ENCODE measurements around the gene TBL1X. TPM values are rescaled to one million over a fixed set of nuclear protein-coding genes. Genes with fewer than 3 reads are reported as not detected.
"Not testable (repeated sequence)": the region's sequence is repeated elsewhere in the genome, so short reads cannot be mapped to it uniquely, and the experiment has no call there.

The TBL1X gene
- total RNA-seq, 1 donor from 2014 or later = 30.0 TPM

DNA sequence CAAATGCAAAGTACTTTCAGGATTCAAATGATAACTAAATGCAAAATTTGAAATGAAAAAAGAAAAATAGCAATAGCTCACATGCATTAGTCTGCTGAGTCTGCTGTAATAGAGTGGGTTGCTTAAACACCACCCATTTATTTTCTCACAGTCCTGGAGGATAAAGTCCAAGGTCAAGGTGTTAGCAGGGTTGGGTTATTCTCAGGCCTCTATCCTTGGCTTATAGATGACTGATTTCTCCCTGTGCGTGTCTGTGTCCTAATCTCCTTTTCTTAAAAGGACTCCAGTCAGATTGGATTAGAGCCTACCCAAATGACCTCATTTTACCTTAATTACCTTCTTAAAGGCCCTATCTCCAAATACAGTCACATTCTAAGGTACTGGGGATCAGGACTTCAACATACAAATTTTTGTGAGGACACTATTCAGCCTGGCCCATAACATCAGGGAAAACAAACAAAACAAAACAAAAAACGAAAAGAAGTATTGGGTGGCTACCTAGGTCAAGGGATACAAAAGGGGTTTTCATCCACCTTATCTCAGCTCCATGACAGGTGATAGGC is 6.3 kb upstream of the TBL1X start:
- intact Hi-C loops (cut with micrococcal nuclease) = loop anchor here (5.0 kb wide), 1 partner anchor 291 kb away; no protein-coding TSS in a partner anchor

DNA sequence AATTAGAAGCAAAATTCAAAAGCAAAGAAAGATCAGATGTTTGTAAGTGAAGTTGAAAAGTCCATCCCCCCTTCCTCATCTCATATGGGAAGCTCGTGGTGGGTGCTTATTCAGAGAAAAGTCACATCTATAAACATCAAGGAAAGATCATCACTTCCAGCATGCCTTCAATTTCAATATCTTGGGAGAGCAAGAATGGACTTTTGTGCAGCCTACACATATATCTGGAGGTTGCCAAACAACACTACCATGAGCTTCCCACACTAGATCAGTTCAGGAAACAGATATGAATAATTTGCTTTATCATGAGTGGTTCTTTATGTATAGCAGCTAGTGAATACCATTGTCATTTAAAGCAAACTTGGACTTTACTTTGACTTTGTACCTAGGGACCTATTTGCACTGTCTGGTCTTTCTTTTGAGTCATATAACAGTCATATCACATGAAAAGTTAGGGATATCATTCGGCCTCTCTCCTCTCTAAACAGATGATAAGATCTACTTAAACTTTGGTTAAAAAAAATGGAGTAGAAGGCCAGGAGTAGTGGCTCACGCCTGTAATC is 5.6 kb upstream of the TBL1X start:
- intact Hi-C loops (cut with micrococcal nuclease) = loop anchor here (5.0 kb wide), 1 partner anchor 292 kb away; no protein-coding TSS in a partner anchor

DNA sequence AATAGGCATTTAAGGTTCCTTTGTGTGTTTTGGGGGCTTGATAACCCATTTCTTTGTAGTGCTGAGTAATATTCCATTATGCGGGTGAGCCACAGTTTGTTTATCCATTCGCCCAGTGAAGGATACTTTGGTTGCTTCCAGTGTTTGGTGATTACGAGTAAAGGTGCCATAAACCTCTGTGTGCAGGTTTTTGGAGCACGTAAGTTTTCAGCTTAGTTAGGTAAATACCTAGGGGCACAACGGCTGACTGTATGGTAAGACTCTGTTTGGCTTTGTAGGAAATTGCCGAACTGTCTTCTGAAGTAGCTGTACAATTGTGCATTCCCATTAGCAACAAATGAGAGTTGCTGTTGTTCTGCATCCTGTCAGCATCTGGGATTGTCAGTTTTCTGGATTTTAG is 3.8 kb upstream of the TBL1X start:
- intact Hi-C loops (cut with micrococcal nuclease) = loop anchor here (5.0 kb wide), 2 partner anchors 246 to 644 kb away; no protein-coding TSS in a partner anchor

DNA sequence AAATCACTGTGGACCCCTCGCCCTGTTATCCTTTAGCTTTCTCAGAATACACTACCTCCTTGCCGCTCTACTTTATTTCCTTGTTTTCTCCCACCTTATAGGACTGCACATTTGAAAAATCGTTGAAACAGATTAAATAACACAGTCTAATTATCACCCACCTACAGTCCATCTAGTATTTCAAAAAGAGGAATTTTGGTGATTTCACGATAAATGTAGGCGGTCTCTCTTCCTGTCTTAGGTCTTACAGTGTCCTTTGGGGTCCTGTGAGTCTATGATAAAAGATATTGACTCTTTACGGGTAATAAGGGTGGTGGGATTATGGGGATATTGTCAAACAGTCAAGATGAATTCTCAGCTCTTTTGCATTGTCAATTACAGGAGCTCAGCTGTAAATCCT is 2.4 kb upstream of the TBL1X start:
- intact Hi-C loops (cut with micrococcal nuclease) = loop anchor here (5.0 kb wide), 2 partner anchors 245 to 645 kb away; no protein-coding TSS in a partner anchor

DNA sequence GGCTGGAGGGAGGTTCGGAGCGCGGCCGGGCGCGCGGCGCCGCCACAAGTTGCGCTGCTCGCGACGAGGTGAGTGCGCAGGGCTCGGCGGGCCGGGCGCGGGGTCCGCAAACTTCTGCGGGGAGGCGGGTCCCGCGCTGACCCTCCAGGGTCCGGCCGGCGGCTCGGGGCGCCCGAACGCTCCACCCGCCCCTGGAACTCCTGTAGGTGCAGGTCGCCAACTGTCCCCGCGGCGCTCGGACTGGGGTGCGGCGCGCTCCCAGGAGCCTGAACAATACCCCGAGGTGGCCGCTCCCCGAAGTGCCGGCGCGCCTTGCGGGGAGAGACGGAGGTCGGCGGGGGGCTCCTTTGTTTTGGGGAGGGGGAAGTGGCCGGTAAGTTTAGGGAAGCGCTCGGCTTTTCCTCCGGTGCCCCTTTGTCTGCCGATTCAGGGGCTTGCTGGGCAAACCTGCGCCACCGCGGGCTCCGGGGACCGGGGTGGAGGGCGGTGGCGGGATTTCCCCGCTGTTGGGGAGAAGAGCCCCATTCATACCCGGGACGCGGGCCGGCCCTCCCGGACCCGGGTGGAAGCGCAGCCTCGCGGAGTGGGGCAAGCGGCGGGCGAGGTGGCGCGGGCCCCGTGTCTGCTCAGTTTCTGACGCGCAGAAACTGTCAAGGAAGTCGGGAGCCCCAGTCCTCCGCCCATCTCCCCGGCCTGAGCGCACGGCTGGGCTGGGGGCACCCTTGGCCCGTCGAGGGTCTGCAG is 694 bp downstream of the TBL1X start:
- intact Hi-C loops (cut with micrococcal nuclease) = loop anchor here (1.0 to 2.0 kb wide), 2 partner anchors 51 to 212 kb away; no protein-coding TSS in a partner anchor

DNA sequence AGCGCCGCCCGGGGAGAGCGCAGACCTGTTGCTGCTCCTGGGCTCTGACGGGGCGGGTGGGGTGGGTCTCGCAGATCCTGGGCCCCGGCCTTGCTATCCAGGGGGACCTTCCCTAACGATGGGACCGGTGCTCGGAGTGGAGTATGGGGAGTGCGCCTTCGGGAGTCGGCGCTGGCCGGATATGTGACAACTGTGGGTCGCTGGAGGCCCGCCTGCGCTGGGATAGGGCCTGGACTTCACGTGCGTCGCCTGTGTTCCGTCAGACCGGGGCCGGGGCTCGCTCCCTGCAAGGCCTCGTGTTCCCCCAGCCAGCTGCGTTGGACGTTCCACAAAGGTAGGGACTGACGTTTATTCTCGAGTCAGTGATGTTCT is 1.3 kb downstream of the TBL1X start:
- intact Hi-C loops (cut with micrococcal nuclease) = no loop called here

DNA sequence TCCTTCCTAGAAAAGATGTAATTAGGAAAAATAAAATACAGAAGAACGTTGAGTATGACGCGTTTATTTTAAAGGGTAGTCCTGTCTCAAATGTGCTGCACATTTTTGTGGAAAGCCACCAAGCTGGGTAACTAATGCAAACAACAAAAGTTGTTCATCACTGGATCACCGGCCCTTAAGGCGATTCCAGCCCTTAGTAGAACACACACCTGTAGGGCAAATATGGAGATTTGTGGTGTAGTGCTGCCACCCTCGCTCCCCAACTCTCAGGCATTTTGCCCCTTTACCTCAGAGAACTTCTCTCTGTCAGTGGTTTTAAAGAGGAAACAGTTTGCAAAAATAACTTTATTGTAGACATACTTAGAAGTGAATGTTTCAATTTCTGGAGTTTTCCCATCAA is 1.9 kb downstream of the TBL1X start:
- intact Hi-C loops (cut with micrococcal nuclease) = no loop called here

DNA sequence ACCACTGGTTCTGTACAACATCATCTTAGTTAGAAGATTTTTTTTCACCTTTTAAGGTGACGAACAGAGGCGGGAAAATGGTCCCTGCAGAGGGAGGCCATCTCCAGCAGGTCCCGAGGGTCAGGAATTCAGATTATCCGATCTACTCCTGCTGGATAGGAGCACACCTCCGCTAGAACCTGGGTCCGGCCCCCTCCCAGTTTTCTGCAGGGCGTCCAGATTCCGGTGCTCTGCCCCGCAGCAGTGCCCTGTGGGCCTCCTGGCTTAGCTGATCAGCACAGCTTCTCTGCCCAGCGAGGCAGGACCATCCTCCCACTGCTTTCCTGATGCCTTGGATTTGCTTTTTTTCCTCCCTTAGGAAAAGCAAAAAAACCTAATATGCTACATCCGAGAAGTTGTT is 2.3 kb downstream of the TBL1X start:
- intact Hi-C loops (cut with micrococcal nuclease) = no loop called here

DNA sequence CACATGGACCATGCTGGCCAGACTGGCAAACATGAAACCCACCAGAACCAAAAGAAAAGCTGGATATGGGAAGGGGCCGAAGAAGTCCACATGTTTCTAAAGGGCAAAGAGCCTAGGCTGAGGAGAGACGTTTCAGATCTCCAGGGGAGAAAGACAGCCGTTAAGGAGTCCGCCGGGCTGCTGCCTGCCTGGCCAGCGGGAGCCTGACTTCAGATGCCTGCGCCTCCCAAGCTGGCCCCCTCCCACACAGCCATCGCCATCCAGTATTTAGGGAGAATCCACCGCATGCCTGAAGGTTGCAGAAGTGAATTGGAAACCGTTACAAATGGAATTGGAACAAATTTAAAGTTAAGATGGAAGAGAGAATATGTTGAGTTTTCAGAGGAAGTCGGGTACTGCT is 2.9 kb downstream of the TBL1X start:
- intact Hi-C loops (cut with micrococcal nuclease) = no loop called here

DNA sequence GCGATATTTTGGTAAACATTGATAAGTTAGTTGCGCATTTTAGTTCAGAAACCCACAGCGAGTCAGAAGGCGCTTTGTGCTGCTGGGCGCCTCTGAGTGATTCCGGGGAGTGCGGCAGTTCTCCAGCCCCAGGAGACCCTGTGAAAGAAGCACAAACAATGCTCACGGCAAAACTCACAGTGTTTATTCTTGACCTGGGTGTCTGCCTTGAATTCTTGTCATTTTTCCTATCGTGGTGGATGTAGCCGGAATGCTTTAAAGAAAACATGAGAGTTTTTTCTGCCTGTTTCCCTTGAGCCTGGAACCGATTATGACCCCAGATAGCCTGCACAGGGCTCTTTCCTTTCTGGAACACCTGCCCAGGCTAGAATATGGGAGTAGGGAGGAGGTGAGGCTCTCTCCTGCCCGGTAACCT is 6.7 kb downstream of the TBL1X start:
- intact Hi-C loops (cut with micrococcal nuclease) = no loop called here

DNA sequence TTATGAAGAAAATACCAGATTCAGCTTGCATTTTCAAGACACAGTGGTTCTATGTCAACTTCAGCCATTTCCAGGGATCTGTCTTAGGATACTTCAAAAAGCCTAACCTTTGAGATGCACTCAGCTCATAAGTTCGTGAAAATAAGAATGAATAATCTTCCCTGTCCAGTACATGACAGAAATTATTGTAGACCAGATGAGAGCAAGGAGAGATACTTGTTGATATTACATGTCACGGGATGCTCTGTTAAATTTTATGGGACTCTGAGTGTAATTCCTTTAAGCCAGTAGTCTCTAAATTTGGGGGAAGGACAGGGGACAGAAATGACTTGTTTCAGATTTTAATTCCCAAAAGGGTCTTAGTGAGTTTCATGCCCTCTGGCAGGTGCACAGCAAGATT is 8.8 kb downstream of the TBL1X start:
- intact Hi-C loops (cut with micrococcal nuclease) = no loop called here

DNA sequence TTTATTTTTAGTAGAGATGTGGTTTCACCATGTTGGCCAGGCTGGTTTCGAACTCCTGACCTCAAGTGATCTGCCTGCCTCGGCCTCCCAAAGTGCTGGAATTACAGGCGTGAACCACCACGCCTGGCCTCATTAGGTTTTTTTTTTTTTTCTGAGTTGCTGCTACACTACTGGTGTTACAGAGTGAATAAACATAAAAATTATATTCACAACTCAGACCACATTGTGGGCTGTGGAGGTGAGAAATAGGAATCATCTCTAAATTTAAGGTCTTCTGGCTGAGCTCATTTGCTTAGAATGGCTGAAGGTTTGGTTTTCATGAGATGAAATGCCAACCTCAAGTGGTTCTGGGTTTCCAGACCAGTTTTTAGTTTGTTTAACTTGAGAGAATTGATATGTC is 10.6 kb downstream of the TBL1X start:
- intact Hi-C loops (cut with micrococcal nuclease) = not testable (repeated sequence)

DNA sequence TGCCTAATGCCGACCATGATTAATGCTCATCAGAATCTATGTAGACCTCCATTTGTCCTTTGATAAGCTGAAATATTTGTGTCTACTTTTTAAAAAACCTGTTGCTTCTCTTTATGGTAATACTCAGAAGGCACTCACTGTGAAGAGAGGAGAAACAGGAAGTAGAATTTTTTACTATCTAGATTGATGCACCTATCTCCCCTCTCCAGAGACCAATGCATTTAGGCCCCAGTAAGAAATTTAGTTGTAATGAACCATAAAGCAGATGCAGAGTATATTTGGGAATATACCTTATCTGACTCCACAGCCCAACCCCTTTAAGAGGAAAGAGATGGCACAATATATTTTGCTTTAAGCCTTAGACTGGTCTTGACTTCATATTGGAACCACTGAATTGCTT is 11.1 kb downstream of the TBL1X start:
- intact Hi-C loops (cut with micrococcal nuclease) = no loop called here

DNA sequence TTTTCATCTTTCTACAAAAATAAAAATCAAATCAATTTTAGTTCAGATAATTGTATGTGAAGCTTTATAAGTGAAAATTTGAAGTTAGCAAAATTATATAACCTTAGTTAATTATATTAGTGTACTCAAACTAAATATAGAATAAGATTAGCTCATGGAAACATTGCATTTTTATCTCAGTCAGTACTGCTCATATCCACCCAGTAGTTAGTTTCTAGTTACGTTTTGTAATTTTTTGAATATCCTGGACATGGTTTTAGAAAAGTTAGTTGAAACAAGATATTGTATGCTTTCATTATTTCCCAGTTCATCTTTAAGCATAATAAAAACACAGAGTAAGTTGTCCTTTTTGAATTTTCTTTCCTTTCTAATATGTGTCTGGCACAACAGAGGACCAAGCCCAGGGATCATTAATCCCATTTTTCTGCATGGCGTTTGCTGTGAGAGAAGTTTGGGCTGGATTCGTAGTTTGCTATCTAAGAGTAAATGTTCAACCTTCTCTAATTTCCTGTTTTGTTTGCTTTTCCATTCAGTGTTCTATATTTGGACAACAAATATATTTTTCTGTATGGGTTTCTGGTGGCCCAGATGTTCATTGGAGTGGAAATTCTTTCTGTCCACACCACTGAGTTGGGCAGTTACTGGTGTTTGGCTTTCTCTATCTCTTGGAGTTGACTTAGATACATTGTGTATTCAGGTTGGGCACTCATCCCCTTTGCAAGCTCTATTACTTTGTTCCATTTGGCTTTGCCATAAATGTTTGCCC is 12.1 kb downstream of the TBL1X start:
- intact Hi-C loops (cut with micrococcal nuclease) = no loop called here

DNA sequence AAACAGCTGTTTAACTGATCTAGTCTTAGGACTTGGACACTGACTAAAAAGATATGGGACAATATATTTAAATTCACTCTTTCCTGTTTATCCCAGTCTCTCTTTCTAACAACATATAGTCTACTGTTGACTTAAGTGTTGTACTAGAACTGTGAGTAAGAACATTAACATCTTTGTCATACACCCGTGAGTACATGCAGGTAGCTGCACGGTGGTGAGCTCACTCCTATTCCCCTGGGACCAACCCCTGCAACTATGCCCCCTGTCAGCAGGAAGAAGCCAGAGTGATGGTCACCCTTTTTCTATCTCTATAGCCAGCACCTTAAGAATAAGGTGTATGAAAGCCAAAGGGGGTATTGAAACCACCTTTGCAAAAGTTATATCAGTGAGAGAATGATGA is 17.6 kb downstream of the TBL1X start:
- intact Hi-C loops (cut with micrococcal nuclease) = no loop called here

DNA sequence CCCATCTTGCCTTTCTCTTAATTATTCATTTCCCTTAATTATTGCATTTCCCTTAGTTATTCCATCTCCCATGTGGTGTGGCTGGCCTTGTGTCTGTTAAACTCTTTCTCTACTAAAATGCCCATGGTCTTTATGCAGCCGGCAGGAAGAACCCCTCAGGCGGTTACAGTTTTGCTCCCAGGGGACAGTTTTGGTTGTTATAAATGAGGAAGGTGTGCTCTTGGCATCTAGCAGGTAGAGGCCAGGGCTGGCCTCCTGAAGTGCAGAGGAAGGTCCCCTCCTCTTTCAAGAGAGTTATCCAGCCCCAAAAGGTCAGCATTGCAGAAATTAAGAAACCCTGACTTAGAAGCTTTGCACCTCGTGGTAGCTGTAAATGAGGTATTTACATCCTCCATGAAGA is 18.0 kb downstream of the TBL1X start:
- intact Hi-C loops (cut with micrococcal nuclease) = no loop called here

DNA sequence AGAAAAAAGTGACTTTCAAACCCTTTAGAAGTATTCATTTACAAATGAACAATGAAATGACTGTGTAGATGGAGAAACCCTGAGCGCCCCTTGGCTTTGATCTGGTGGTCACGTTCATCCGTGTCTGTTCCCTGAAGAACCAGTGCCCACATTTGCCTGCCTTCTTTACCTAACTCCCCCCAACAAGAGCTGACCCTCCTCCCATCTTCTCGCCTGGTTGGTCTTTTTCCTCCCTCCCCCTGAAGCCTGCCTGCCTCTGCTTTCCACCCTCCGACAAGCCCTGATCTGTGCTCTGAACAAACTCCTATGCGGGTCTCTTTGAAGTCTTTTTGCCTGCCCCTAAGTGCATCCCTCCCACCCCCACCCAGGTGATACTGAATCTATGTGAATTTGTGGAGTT is 18.5 kb downstream of the TBL1X start:
- intact Hi-C loops (cut with micrococcal nuclease) = no loop called here

DNA sequence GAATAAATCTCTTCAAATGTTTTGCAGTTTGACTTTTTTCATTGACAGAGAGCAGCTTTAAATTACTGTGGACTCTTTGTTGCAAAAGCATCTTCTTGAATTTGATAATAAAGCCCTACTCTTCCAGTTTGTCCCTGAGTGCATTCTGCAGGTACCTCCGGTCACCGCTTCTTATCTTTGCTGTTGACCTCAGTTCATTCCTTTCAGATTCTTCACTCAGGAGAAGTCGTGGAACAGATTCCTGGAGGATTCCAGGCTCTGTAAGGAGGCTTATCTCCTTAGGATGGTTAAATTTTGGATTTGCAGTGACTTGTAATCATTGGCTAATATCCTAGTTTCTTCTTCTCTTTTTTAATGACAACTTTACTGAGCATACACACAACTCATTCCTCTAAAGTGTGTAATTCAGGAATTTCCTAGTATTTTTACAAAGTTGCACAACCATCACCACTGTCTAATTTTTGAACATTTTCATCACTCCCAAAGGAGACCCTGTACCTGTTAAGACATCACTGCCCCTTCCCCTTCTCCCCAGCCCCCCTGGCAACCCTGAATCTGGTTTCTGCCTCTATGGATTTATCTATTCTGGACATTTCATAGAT is 22.0 kb downstream of the TBL1X start:
- intact Hi-C loops (cut with micrococcal nuclease) = no loop called here

DNA sequence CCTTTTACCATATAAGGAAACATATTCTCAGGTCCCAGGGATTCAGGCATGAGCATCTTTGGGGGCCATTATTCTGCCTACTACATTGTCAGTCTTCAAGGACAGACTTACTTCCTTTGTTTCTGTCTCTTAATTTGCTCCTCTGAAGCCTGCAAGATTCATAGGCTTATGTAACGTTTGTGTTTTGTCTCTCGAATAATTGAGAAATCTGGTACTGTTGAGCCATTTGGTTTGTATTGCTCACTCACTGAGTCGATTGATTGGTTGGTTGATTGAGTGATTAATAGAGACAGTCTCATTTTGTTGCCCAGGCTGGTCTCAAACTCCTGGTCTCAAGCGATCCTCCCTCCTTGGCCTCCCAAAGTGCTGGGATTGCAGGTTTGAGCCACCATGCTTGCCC is 23.7 kb downstream of the TBL1X start:
- intact Hi-C loops (cut with micrococcal nuclease) = no loop called here

DNA sequence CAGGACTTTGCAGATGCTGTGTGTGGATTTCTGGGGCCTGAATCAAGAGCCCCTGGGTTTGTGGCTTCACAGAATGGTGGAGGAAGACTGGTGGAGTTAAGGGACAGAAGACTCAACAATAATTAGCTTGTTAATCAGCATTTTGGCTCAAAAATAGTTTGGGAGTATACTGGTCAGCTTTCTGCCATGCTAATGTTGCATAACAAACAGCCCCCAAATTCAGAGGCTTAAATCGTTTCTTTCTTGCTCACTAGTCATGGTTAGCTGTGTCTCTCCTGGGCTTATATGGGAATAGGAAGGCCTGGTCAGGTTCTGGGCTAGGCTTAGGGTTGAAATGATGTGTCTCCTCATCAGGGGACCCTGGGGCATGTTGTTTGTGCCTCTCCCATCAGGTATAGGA is 24.4 kb downstream of the TBL1X start:
- intact Hi-C loops (cut with micrococcal nuclease) = no loop called here

DNA sequence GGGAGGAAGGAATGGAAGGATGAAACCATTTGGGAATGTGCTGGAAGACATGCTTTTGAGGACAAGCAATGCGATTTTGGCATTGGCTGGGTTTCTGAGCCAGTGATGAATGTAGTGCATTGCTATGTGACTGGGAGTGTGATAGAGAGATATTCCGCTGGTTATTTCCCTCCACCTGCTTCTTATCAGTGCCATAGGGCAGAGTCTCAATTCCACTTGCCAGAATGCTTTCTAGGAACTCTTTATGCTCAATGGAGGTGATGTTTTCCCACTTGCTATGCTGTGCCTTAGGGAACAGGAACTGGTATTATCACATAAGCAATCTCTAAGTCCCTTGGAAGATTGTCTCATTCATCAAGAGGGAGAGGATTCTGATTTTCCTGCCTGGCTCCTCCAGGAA is 28.0 kb downstream of the TBL1X start:
- intact Hi-C loops (cut with micrococcal nuclease) = no loop called here

DNA sequence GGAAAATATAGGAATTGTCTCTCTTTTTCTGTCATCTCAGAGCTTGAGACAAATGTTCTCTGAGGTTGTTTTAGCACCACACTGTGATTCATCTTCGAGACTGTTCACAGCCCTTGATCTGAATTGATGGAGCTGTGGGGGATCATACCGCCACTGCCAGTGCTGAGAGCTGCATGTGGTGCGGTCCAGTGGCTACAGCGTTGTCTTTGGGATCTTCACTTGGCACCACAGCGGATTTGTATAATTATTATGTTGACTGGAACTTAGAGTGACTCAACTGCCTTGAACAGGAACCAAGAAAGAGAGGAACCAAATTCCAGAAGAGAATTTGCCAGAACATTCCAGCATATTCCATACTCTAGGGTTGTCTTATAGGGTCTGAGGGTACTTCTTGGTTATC is 29.1 kb downstream of the TBL1X start:
- intact Hi-C loops (cut with micrococcal nuclease) = no loop called here

All from T-helper 2 cell treated with Interferon-gamma antibody and Interleukin-4, amounts not matched to agents 100 ng/mL and 5 ng/mL, for 36 hours (primary cell).